ENCODE measurements around the gene SUSD5.

The SUSD5 gene

DNA sequence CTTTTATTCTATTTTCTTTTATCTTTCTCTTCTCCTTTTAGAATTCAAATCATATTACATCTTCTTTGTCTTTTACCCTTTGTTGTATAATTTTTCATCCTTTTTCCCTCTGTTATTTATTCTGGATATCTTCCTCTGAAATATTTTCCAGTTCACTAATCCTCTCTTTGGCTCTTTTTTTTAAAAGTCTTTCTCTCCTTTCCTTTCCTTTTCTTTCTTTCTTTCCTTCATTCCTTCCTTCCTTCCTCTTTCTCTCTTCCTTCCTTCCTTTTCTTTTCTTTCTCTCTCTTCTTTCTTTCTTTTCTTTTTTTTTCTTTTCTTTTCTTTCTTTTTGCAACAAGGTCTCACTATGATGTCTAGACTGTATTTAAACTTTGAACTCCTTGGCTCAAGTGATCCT lies 9.3 kb downstream of the SUSD5 start:
- no peak overlapping the region for H3K4me3 ChIP-seq (ENCODE audit: low read depth, low read length)
- TF ChIP-seq, protein P1, sequence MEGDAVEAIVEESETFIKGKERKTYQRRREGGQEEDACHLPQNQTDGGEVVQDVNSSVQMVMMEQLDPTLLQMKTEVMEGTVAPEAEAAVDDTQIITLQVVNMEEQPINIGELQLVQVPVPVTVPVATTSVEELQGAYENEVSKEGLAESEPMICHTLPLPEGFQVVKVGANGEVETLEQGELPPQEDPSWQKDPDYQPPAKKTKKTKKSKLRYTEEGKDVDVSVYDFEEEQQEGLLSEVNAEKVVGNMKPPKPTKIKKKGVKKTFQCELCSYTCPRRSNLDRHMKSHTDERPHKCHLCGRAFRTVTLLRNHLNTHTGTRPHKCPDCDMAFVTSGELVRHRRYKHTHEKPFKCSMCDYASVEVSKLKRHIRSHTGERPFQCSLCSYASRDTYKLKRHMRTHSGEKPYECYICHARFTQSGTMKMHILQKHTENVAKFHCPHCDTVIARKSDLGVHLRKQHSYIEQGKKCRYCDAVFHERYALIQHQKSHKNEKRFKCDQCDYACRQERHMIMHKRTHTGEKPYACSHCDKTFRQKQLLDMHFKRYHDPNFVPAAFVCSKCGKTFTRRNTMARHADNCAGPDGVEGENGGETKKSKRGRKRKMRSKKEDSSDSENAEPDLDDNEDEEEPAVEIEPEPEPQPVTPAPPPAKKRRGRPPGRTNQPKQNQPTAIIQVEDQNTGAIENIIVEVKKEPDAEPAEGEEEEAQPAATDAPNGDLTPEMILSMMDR (IDR thresholded peaks at IDR 0.05; ENCODE audit: low read depth, low read length), result no peak
- DNase-seq (ENCODE audit: low read depth, low spot score), result no peak
- in situ Hi-C loops (cut with HindIII; ENCODE audit: low sequenced_read_pairs), result no loop called here

DNA sequence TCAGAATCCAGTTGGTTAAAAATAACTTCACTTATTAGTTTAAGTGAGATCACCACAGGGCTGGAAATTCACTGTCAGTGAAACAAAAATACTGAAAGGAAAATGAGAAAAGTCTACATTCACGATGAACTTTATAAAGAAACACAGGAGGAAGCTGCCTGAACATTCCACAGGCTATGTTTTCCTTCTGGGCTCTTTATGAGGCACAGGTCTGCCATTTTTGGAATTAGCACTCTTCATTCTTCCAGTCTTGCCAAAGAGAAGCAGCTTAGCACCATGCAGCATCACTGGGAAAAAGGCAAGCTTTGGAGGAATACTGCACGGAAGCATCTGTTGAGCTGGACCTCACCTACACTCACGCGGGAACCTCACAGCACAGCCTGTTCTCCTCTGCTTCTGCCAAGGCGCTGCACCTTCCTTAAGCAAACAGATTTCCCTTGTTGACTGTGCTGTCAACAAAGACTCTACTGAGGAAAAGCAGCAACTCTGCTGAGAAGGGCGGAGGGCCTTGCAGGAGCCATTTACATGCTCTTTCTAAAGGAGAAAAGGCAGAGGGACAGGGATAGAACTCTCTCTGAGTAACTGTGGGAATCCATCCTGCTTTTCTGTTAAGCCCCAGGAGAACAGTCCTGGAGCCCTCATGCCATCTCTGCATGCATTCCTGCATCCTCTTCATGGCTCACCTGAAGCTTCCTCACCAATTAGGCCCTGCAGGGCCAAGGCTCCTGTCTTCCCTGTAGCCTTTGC lies 15.7 kb downstream of the SUSD5 start:
- peak; percentile 58 for DNase-seq (ENCODE audit: low read depth, low spot score)
- in situ Hi-C loops (cut with HindIII; ENCODE audit: low sequenced_read_pairs), result no loop called here
- TF ChIP-seq, protein P1 (IDR thresholded peaks at IDR 0.05; ENCODE audit: low read depth, low read length), result no peak
- H3K4me3 ChIP-seq (ENCODE audit: low read depth, low read length), result no peak overlapping the region

DNA sequence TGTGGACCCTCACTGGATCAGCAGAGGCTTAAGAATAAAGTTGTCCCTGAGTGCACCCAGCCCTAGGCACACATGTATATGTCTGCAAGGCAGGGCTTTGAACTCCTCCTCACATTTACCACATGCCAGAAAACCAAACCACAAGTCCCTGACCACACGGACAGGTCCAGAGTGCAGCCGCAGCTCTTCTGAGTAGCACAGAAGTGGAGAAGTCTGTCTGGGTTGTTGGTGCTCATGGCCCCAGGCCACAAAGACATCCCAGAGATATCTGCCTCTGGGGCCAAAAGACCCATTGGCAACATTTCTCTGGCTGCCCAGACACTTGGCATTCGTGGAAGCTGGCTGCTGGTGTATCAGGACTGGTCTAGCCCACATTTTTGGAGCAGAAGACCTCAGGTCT lies 17.4 kb downstream of the SUSD5 start:
- TF ChIP-seq, protein P1 (IDR thresholded peaks at IDR 0.05; ENCODE audit: low read depth, low read length), result no peak
- in situ Hi-C loops (cut with HindIII; ENCODE audit: low sequenced_read_pairs), result no loop called here
- DNase-seq (ENCODE audit: low read depth, low spot score), result no peak

DNA sequence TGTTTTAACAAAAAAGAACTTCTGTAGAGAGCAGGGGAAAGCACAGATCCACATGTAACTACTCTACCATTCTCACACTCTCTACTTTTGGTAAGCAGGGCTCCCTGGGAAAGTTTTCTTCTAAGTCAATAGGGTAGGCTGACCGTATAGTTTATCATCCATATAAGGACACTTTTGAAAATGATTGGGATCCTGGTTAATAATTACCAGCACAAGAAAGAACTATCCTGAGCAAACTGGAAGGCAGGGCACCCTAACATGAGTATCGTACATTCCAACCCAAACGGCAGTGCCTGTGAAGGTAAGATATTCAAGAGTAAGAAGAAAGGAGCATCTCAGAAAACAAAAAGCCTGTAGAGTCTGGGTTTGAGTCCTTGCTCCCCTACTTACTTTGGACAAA lies 22.1 kb downstream of the SUSD5 start:
- no peak for DNase-seq (ENCODE audit: low read depth, low spot score)
- in situ Hi-C loops (cut with HindIII; ENCODE audit: low sequenced_read_pairs), result no loop called here
- TF ChIP-seq, protein P1 (IDR thresholded peaks at IDR 0.05; ENCODE audit: low read depth, low read length), result no peak
- no peak overlapping the region for H3K4me3 ChIP-seq (ENCODE audit: low read depth, low read length)

More for the DNA sequence above, 17.4 kb downstream of the SUSD5 start:
- H3K4me3 ChIP-seq (ENCODE audit: low read depth, low read length), result no peak overlapping the region

DNA sequence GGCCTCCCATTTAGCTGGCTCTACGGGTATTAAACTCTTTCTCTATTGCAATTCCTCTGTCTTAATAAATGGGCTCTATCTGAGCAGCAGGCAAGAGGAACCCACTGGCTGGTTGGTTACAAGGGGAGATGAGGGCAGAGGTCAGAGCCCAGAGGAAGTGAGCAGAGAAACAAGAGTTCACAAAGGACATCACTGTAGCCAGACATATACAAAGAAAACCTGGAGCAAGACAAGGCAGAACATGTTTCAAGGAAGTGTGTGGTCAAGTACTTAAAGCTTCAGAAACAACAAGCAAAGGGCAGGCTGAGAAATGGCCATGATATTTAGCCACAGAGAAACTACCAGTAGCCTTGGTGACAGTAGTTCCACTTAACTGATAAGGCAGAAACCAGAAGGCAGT lies 24.3 kb downstream of the SUSD5 start:
- no peak overlapping the region for H3K4me3 ChIP-seq (ENCODE audit: low read depth, low read length)
- no peak for DNase-seq (ENCODE audit: low read depth, low spot score)
- in situ Hi-C loops (cut with HindIII; ENCODE audit: low sequenced_read_pairs), result no loop called here
- TF ChIP-seq, protein P1 (IDR thresholded peaks at IDR 0.05; ENCODE audit: low read depth, low read length), result no peak

DNA sequence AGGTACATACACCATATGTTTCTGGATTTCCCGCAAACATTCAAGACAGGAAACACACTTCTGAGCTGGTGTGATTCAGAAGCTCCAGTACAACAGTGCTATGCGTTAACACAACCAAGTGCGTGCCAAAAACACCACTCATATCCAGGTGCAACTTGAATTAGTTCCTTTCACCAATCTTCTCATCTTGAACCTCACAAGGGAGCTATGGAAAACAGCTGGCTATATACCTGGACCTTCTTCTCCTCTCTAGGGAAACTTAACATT lies 31.3 kb downstream of the SUSD5 start:
- TF ChIP-seq, protein P1 (IDR thresholded peaks at IDR 0.05; ENCODE audit: low read depth, low read length), result no peak
- DNase-seq (ENCODE audit: low read depth, low spot score), result peak; percentile 64

More for the DNA sequence above, 31.3 kb downstream of the SUSD5 start:
- H3K4me3 ChIP-seq (ENCODE audit: low read depth, low read length), result no peak overlapping the region
- in situ Hi-C loops (cut with HindIII; ENCODE audit: low sequenced_read_pairs), result no loop called here
